PC-3 (cell line): ENCODE measurements around the gene EBP. TPM values are rescaled to one million over a fixed set of nuclear protein-coding genes. Genes with fewer than 3 reads are reported as not detected.

Source experiments
- ATAC-seq: fragments of 200-7000 bp; cut with Tn5 transposase; 2 replicates; pipeline ENCODE4 v1.9.1; 2020; ENCODE audit warnings: mild to moderate bottlenecking, moderate library complexity
- BruUV-seq: library from RNA; stranded (reverse); fragments of 400-500 nt; replicated peaks from 2 replicates; lab custom pipeline; 2021; lab: Mats Ljungman, UMichigan
- CTCF ChIA-PET: fragments of 300-600 bp; sonication (Branson Sonifier 250); formaldehyde crosslinking; loops from one replicate; lab custom pipeline; 2022; ENCODE audit warnings: antibody characterized with exemption; lab: Charles Lee
- POLR2A ChIA-PET: fragments of 300-600 bp; sonication (Branson Sonifier 250); formaldehyde crosslinking; loops from one replicate; lab custom pipeline; 2022; ENCODE audit warnings: antibody characterized with exemption; ENCODE audit not compliant: unreplicated experiment; lab: Charles Lee
- DNase-seq: peaks from one replicate; pipeline ENCODE4 v3.0.0-alpha.2; 2015
- H2AFZ ChIP-seq: fragments of 300-600 bp; sonication (generic); 2 replicates; pipeline ENCODE4 v1.6.0; 2016; ENCODE audit warnings: antibody characterized with exemption, low read length
- H3F3A ChIP-seq: fragments of 300-600 bp; sonication (generic); one replicate; pipeline ENCODE4 v1.6.0; 2017; ENCODE audit warnings: antibody characterized with exemption, low read length, control low read depth, mild to moderate bottlenecking; ENCODE audit not compliant: unreplicated experiment
- H3K27ac ChIP-seq: fragments of 300-600 bp; sonication (generic); 2 replicates; pipeline ENCODE4 v1.5.1; 2016; ENCODE audit warnings: mild to moderate bottlenecking, low read length
- H3K27me3 ChIP-seq: fragments of 300-600 bp; sonication (generic); 2 replicates; pipeline ENCODE4 v1.6.1; 2016; ENCODE audit warnings: low read length, mixed read lengths
- H3K36me3 ChIP-seq: fragments of 300-600 bp; sonication (generic); 2 replicates; pipeline ENCODE4 v1.6.1; 2016; ENCODE audit warnings: low read depth, mixed run types, low read length, mixed read lengths
- H3K4me1 ChIP-seq: fragments of 300-600 bp; sonication (generic); 2 replicates; pipeline ENCODE4 v1.5.1; 2016; ENCODE audit warnings: low read length; ENCODE audit not compliant: insufficient read depth
- H3K4me2 ChIP-seq: fragments of 300-600 bp; sonication (generic); 2 replicates; pipeline ENCODE4 v1.6.0; 2016; ENCODE audit warnings: low read length
- H3K4me3 ChIP-seq: fragments of 300-600 bp; sonication (generic); 2 replicates; pipeline ENCODE4 v1.5.1; 2016; ENCODE audit warnings: mild to moderate bottlenecking, low read length, mixed read lengths
- H3K79me2 ChIP-seq: fragments of 300-600 bp; sonication (generic); 2 replicates; pipeline ENCODE4 v1.6.1; 2017; ENCODE audit warnings: low read length, mixed read lengths
- H3K9ac ChIP-seq: fragments of 300-600 bp; sonication (generic); 2 replicates; pipeline ENCODE4 v1.6.0; 2016; ENCODE audit warnings: mild to moderate bottlenecking, low read length
- H3K9me2 ChIP-seq: fragments of 300-600 bp; sonication (generic); replicated peaks from 2 replicates; pipeline ENCODE4 v1.6.1; 2016; ENCODE audit warnings: mixed run types, low read length, mixed read lengths
- H3K9me3 ChIP-seq: fragments of 300-600 bp; sonication (generic); 2 replicates; pipeline ENCODE4 v1.6.1; 2016; ENCODE audit warnings: low read length, mixed read lengths
- H4K20me1 ChIP-seq: fragments of 300-600 bp; sonication (generic); 2 replicates; pipeline ENCODE4 v1.6.1; 2016; ENCODE audit warnings: low read length, mixed read lengths
- CTCF ChIP-seq: fragments of 300-600 bp; sonication (generic); conservative IDR thresholded peaks from 2 replicates; pipeline ENCODE4 v1.5.1; 2017; ENCODE audit warnings: antibody characterized with exemption, low read depth, mild to moderate bottlenecking, low read length
- EZH2 ChIP-seq: fragments of 300-600 bp; sonication (generic); IDR thresholded peaks from one replicate; pipeline ENCODE4 v1.6.1; 2017; ENCODE audit warnings: antibody characterized with exemption, mild to moderate bottlenecking, low read length; ENCODE audit not compliant: unreplicated experiment
- EZH2phosphoT487 ChIP-seq: fragments of 300-600 bp; sonication (generic); IDR thresholded peaks from 2 replicates; pipeline ENCODE4 v1.6.1; 2018; ENCODE audit warnings: mild to moderate bottlenecking, antibody characterized with exemption, low read length, borderline replicate concordance
- intact Hi-C: fragments of 100-400 bp; cut with micrococcal nuclease; formaldehyde crosslinking; loops from 2 replicates; pipeline ENCODE4 v1.9.0; 2023
- total RNA-seq: library from RNA; depleted of rRNA; stranded (reverse); fragments of >200 nt; gene quantifications from 2 replicates; pipeline ENCODE4 v1.2.3, GENCODE V29; 2014

Gene EBP
- total RNA-seq, 1 experiment from 2014 or later: 307 TPM

GRCh38 chrX:48540028-48540375 is 18.4 kb downstream of the EBP start:
- peaks cover 9% of the 10 kb centered on the region for H3K4me1 ChIP-seq
- ATAC-seq (peak; percentile 67), DNase-seq (no peak)
- no peaks in the 10 kb centered on the region for H3K9me3 ChIP-seq
- peak overlapping the region; percentile 84 for H3K4me3 ChIP-seq
- H3K27me3 ChIP-seq: no peaks in the 10 kb centered on the region
- H3K79me2 ChIP-seq: peaks cover 21% of the 10 kb centered on the region
- H3F3A ChIP-seq: no peaks in the 10 kb centered on the region
- intact Hi-C loops: no loop called here
- H3K36me3 ChIP-seq: no peaks in the 10 kb centered on the region; the same call in 1 of the 2 replicates
- no peaks in the 10 kb centered on the region for H3K9me2 ChIP-seq
- ChIA-PET POLR2A (no interaction called here), CTCF (interaction anchor here (0.5 to 0.7 kb wide), 2 partner anchors 64 to 667 kb away, joined by 3 to 4 read pairs; partner anchors contain the start of gene FTSJ1)
- TF ChIP-seq CTCF (no peak), EZH2 (no peak), EZH2phosphoT487 (no peak)
- H2AFZ ChIP-seq: peak overlapping the region; percentile 96
- peak overlapping the region; percentile 88 for H3K9ac ChIP-seq
- no TSS peak for BruUV-seq
- H4K20me1 ChIP-seq: no peaks in the 10 kb centered on the region
- peak overlapping the region; percentile 68 for H3K27ac ChIP-seq
- H3K4me2 ChIP-seq: peak overlapping the region; percentile 77

- H2AFZ ChIP-seq: peak overlapping the region; percentile 96; the same call in 1 of the 2 replicates
- peaks cover 21% of the 10 kb centered on the region for H3K79me2 ChIP-seq
- no peaks in the 10 kb centered on the region; the same call in 1 of the 2 replicates for H3K36me3 ChIP-seq
- H3K4me3 ChIP-seq: peak overlapping the region; percentile 84
- POLR2A ChIA-PET: no interaction called here
- intact Hi-C loops: no loop called here
- H3K9me2 ChIP-seq: no peaks in the 10 kb centered on the region
- peaks cover 9% of the 10 kb centered on the region for H3K4me1 ChIP-seq
- TF ChIP-seq CTCF (no peak), EZH2 (no peak), EZH2phosphoT487 (no peak)
- BruUV-seq: TSS peak; percentile 46
- H3K9me3 ChIP-seq: no peaks in the 10 kb centered on the region
- CTCF ChIA-PET: interaction anchor here (0.5 kb wide), 1 partner anchor 668 kb away, joined by 4 read pairs; no protein-coding TSS in a partner anchor
- DNase-seq (no peak), ATAC-seq (no peak)
- H3K27ac ChIP-seq: no peak overlapping the region
- peak overlapping the region; percentile 88 for H3K9ac ChIP-seq
- H3F3A ChIP-seq: no peaks in the 10 kb centered on the region
- H3K4me2 ChIP-seq: peak overlapping the region; percentile 77
- H3K27me3 ChIP-seq: no peaks in the 10 kb centered on the region
- H4K20me1 ChIP-seq: no peaks in the 10 kb centered on the region
Observed at GRCh38 chrX:48540480-48540879, 18.9 kb downstream of the EBP start.

- Histone ChIP-seq H3K4me1 (peaks cover 9% of the 10 kb centered on the region), H3K36me3 (no peaks in the 10 kb centered on the region; the same call in 1 of the 2 replicates), H3K4me3 (no peak overlapping the region), H2AFZ (no peak overlapping the region), H3K27ac (no peak overlapping the region), H3K9me2 (no peaks in the 10 kb centered on the region), H3K27me3 (no peaks in the 10 kb centered on the region), H3F3A (no peaks in the 10 kb centered on the region), H3K9me3 (no peaks in the 10 kb centered on the region), H3K79me2 (peaks cover 21% of the 10 kb centered on the region), H3K4me2 (peak overlapping the region; percentile 77; the same call in 1 of the 2 replicates), H3K9ac (no peak overlapping the region), H4K20me1 (no peaks in the 10 kb centered on the region)
- CTCF ChIA-PET: no interaction called here
- DNase-seq (no peak), ATAC-seq (no peak)
- POLR2A ChIA-PET: no interaction called here
- intact Hi-C loops: no loop called here
- BruUV-seq: no TSS peak
- TF ChIP-seq EZH2phosphoT487 (no peak), CTCF (no peak), EZH2 (no peak)
Observed at GRCh38 chrX:48541140-48541814, 19.7 kb downstream of the EBP start.
